ENCODE data around the gene C1orf141.

The C1orf141 gene

GRCh38 chr1:67053785-67054772 is 80.7 kb downstream of the C1orf141 start, which contains the start of gene SLC35D1:
TSS of gene SLC35D1 (minus strand) at chr1:67054148. CDS start at chr1:67054013, 135 bp downstream.
- Mint-ChIP-seq H3K4me1 (ENCODE audit: low read depth) (peaks cover 24% of the 10 kb centered on the region), H3K27ac (peak within 1 kb of the TSS; percentile 92), H3K36me3 (ENCODE audit: low read depth) (peaks cover 36% of the 10 kb centered on the region), H3K27me3 (no peaks in the 10 kb centered on the region), H3K9me3 (no peaks in the 10 kb centered on the region), H3K4me3 (peak within 1 kb of the TSS; percentile 88)
- intact Hi-C loops (cut with micrococcal nuclease), result loop anchor here (5.0 to 10.0 kb wide), 3 partner anchors 91 to 381 kb away; partner anchors contain the start of gene SERBP1

- intact Hi-C loops (cut with micrococcal nuclease), result loop anchor here (5.0 to 10.0 kb wide), 3 partner anchors 91 to 381 kb away; partner anchors contain the start of gene SERBP1
- Mint-ChIP-seq H3K4me1 (ENCODE audit: low read depth) (peaks cover 24% of the 10 kb centered on the region), H3K4me3 (peak overlapping the region; percentile 88)
These were observed 81.3 kb downstream of the C1orf141 start for GRCh38 chr1:67053535-67053784.

DNA sequence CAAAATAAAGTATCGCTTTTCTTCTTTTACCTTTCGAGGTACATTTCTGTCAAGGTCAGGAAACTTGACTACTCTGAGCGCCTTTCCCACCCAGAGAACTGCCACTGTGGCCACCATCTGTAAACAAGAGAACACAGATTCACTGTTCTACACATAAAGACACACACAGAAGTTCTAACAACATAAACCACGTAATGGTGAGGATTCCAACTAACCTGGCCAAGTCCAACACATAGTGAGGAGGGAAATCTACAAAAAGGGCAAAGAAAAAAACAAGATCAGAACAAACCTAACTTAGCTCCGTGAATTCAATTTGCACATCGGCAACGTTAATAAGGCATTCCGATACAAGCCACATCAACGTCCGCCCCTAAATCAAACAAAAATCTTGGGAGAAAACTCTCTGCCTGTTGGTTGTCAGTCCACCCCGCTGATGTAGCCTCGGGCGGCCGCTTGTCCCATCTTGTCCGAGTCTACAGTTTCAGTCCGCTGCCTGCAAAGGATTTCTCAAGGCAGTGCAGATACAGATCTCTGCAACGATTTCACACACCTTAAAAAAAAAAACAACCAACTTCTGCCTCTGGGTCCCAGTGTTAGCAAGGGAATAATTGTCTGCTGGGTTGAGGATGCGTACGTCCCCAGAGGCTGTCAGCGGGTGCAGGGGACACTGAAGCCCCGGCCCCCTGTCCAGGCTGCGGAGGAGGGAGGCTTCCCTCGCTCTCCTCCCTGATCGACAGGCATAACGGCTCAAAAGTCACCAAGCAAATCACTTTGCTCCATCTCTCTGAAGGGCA is 81.8 kb downstream of the C1orf141 start:
- Mint-ChIP-seq H3K27ac (peak overlapping the region; percentile 92), H3K9me3 (no peaks in the 10 kb centered on the region), H3K27me3 (no peaks in the 10 kb centered on the region), H3K36me3 (ENCODE audit: low read depth) (peaks cover 41% of the 10 kb centered on the region), H3K4me3 (peak overlapping the region; percentile 85), H3K4me1 (ENCODE audit: low read depth) (peaks cover 24% of the 10 kb centered on the region)
- intact Hi-C loops (cut with micrococcal nuclease), result loop anchor here (5.0 to 10.0 kb wide), 3 partner anchors 92 to 382 kb away; partner anchors contain the start of gene SERBP1

More at GRCh38 chr1:67053535-67053784, 81.3 kb downstream of the C1orf141 start:
- Mint-ChIP-seq H3K9me3 (no peaks in the 10 kb centered on the region), H3K27me3 (no peaks in the 10 kb centered on the region), H3K36me3 (ENCODE audit: low read depth) (peaks cover 41% of the 10 kb centered on the region), H3K27ac (peak overlapping the region; percentile 92)

- intact Hi-C loops (cut with micrococcal nuclease), result loop anchor here (5.0 to 10.0 kb wide), 3 partner anchors 94 to 384 kb away; partner anchors contain the start of gene SERBP1
- H3K9me3 Mint-ChIP-seq, result no peaks in the 10 kb centered on the region
- H3K27ac Mint-ChIP-seq, result no peak overlapping the region
- H3K27me3 Mint-ChIP-seq, result no peaks in the 10 kb centered on the region
- no peak overlapping the region for H3K4me3 Mint-ChIP-seq
- peaks cover 52% of the 10 kb centered on the region for H3K36me3 Mint-ChIP-seq (ENCODE audit: low read depth)
- peaks cover 23% of the 10 kb centered on the region for H3K4me1 Mint-ChIP-seq (ENCODE audit: low read depth)
These were observed 83.6 kb downstream of the C1orf141 start for GRCh38 chr1:67051196-67051595.

DNA sequence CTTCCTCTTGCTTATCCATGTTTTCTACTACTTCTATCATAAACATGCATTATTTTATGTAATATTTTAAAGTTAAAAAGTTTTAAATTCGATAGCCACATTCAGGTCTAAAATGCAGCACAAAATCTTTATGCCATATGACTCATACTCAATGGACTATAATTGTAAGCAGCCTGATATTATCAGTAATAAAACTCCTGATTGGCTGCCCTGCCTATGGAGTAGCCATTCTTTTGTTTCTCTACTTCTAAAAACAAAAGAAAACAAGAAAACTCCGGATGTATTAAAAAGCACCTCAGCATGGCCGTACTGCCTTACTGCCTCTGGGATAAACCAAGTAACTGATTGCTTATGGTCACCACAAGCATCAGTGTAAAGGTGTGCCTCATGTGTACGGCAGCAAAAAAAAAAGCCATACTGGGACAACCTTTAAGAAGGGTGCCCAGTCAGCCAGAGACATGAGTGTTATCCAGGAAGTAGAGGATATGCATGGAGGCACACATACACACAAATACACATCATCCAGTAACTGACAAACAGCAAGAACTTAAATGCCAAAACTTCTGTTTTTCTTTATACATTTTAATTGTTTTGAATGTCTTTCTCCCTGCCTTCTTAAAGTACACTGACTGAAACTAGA is 90.0 kb downstream of the C1orf141 start:
- Mint-ChIP-seq H3K4me3 (no peak overlapping the region), H3K4me1 (ENCODE audit: low read depth) (no peaks in the 10 kb centered on the region), H3K9me3 (no peaks in the 10 kb centered on the region), H3K36me3 (ENCODE audit: low read depth) (peaks cover 74% of the 10 kb centered on the region), H3K27ac (no peak overlapping the region), H3K27me3 (no peaks in the 10 kb centered on the region)
- intact Hi-C loops (cut with micrococcal nuclease), result no loop called here

- no peaks in the 10 kb centered on the region for H3K27me3 Mint-ChIP-seq
- no peak overlapping the region for H3K27ac Mint-ChIP-seq
- peaks cover 75% of the 10 kb centered on the region for H3K36me3 Mint-ChIP-seq (ENCODE audit: low read depth)
- no peaks in the 10 kb centered on the region for H3K9me3 Mint-ChIP-seq
- H3K4me3 Mint-ChIP-seq, result no peak overlapping the region
- intact Hi-C loops (cut with micrococcal nuclease), result no loop called here
- no peaks in the 10 kb centered on the region for H3K4me1 Mint-ChIP-seq (ENCODE audit: low read depth)
These were observed 91.4 kb downstream of the C1orf141 start for GRCh38 chr1:67043366-67043765.
